WERI-Rb-1 (cell line): ENCODE data around the gene AWAT2.

Source experiments
- DNase-seq: peaks from one replicate; pipeline ENCODE4 v3.0.0-alpha.2; 2020
- H3K27ac ChIP-seq: fragments of 250-450 bp; sonication (Bioruptor Pico); 2 replicates; pipeline ENCODE4 v1.5.1; 2020; ENCODE audit warnings: mild to moderate bottlenecking, moderate library complexity
- H3K27me3 ChIP-seq: fragments of 250-450 bp; sonication (Bioruptor Pico); 2 replicates; pipeline ENCODE4 v1.5.1; 2021; ENCODE audit warnings: mild to moderate bottlenecking, low read depth, moderate library complexity; ENCODE audit not compliant: insufficient read depth, severe bottlenecking
- H3K36me3 ChIP-seq: fragments of 250-450 bp; sonication (Bioruptor Pico); 2 replicates; pipeline ENCODE4 v1.5.1; 2020; ENCODE audit warnings: mild to moderate bottlenecking, moderate library complexity
- H3K4me3 ChIP-seq: 2 replicates; pipeline ENCODE4 v1.5.1; 2011; ENCODE audit warnings: low read depth, mild to moderate bottlenecking, control low read depth, low read length
- H3K9me3 ChIP-seq: fragments of 250-450 bp; sonication (Bioruptor Pico); 2 replicates; pipeline ENCODE4 v1.5.1; 2021; ENCODE audit warnings: mild to moderate bottlenecking, moderate library complexity; ENCODE audit not compliant: severe bottlenecking
- TF ChIP-seq, protein P1 (sequence below): IDR thresholded peaks from 2 replicates; pipeline ENCODE4 v1.5.1; 2011; ENCODE audit warnings: low read depth, mild to moderate bottlenecking, control low read depth, inconsistent platforms, low read length

Gene AWAT2

GRCh38 chrX:70029863-70030262, 19.9 kb downstream of the AWAT2 start:
- Histone ChIP-seq H3K36me3 (no peaks in the 10 kb centered on the region), H3K27ac (peak overlapping the region; percentile 58), H3K9me3 (no peaks in the 10 kb centered on the region), H3K4me3 (no peak overlapping the region), H3K27me3 (no peaks in the 10 kb centered on the region)
- DNase-seq, result peak; percentile 55
- TF ChIP-seq, protein P1, sequence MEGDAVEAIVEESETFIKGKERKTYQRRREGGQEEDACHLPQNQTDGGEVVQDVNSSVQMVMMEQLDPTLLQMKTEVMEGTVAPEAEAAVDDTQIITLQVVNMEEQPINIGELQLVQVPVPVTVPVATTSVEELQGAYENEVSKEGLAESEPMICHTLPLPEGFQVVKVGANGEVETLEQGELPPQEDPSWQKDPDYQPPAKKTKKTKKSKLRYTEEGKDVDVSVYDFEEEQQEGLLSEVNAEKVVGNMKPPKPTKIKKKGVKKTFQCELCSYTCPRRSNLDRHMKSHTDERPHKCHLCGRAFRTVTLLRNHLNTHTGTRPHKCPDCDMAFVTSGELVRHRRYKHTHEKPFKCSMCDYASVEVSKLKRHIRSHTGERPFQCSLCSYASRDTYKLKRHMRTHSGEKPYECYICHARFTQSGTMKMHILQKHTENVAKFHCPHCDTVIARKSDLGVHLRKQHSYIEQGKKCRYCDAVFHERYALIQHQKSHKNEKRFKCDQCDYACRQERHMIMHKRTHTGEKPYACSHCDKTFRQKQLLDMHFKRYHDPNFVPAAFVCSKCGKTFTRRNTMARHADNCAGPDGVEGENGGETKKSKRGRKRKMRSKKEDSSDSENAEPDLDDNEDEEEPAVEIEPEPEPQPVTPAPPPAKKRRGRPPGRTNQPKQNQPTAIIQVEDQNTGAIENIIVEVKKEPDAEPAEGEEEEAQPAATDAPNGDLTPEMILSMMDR, result no peak

DNA sequence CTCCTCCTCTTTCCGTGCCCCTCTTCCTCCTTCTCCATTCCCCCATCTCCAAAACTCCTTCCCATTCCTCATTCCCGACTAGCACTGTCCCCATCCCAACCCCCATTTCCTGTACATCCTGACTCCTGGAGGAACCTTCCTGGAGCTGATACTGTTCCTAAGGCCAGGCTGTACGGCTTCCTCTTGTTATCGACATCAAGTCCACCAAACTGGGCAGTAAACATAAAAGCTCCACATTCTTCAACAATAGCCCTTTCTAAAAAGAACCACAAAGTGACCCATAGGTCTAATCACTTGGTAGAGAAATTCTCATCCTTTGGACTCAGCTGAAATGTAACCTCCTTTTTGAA, 22.9 kb downstream of the AWAT2 start:
- Histone ChIP-seq H3K27ac (no peak overlapping the region), H3K9me3 (no peaks in the 10 kb centered on the region), H3K4me3 (no peak overlapping the region), H3K27me3 (no peaks in the 10 kb centered on the region), H3K36me3 (no peaks in the 10 kb centered on the region)
- DNase-seq, result no peak
- TF ChIP-seq, protein P1, result no peak

GRCh38 chrX:70026112-70026850, 23.5 kb downstream of the AWAT2 start:
- Histone ChIP-seq H3K9me3 (no peaks in the 10 kb centered on the region), H3K27me3 (no peaks in the 10 kb centered on the region), H3K4me3 (no peak overlapping the region), H3K27ac (no peak overlapping the region), H3K36me3 (no peaks in the 10 kb centered on the region)
- TF ChIP-seq, protein P1, result no peak
- no peak for DNase-seq

- TF ChIP-seq, protein P1, result no peak
- Histone ChIP-seq H3K27ac (no peak overlapping the region), H3K27me3 (no peaks in the 10 kb centered on the region), H3K9me3 (no peaks in the 10 kb centered on the region), H3K36me3 (no peaks in the 10 kb centered on the region), H3K4me3 (no peak overlapping the region)
- no peak for DNase-seq
Measured at GRCh38 chrX:70025464-70025863, 24.3 kb downstream of the AWAT2 start.

- H3K27me3 ChIP-seq, result no peaks in the 10 kb centered on the region
- H3K9me3 ChIP-seq, result no peaks in the 10 kb centered on the region
- TF ChIP-seq, protein P1, result no peak
- H3K27ac ChIP-seq, result no peak overlapping the region
- no peaks in the 10 kb centered on the region for H3K36me3 ChIP-seq
- no peak overlapping the region for H3K4me3 ChIP-seq
- DNase-seq, result no peak
Measured at GRCh38 chrX:70022616-70023015, 27.1 kb downstream of the AWAT2 start.

DNA sequence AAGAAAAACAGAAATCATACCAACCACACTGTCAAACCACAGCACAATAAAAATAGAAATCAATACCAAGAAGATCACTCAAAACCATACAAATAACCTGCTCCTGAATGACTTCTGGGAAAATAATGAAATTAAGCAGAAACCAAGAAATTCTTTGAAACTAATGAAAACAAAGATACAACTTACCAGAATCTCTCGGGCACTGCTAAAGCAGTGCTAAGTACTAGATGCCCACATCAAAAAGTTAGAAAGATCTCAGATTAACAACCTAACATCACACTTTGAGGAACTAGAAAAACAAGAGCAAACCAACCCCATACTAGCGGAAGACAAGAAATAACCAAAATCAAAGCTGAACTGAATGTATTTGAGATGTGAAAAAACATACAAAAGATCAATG, 33.2 kb downstream of the AWAT2 start:
- Histone ChIP-seq H3K9me3 (no peaks in the 10 kb centered on the region), H3K27ac (no peak overlapping the region), H3K4me3 (no peak overlapping the region), H3K27me3 (no peaks in the 10 kb centered on the region), H3K36me3 (no peaks in the 10 kb centered on the region)
- DNase-seq, result no peak
- TF ChIP-seq, protein P1, result no peak
